Activated T-cell treated with anti-CD3 and anti-CD28 coated beads for 24 hours (primary cell): ENCODE results near the gene TIMP3.
A peak's percentile ranks its signal among the peaks of the same experiment; 100 is the strongest.

Experiments used
- DNase-seq: peaks from one replicate; pipeline ENCODE4 v3.0.0-alpha.2; 2020; ENCODE audit warnings: low read depth

Gene TIMP3

DNA sequence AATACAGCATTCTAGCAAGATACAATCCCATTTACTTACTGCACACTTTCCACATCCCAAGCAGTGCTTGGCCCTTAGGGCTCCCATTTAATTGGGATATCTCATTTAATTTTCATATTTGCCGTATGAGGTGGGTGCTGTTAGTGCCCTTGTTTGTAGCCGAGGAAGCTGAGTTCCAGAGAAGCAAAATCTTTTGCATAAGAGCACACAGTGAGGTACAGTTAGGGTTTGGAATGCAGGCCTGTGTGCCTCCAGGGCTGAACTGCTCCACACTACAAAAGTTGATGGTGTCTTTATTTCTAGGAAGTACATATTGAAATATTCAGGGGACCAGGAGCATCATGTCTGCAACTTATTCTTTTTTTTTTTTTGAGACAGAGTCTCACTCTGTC is 15.5 kb upstream of the TIMP3 start:
- DNase-seq: no peak

- DNase-seq: no peak
Measured at GRCh38 chr22:32788904-32789624, 12.4 kb upstream of the TIMP3 start.

GRCh38 chr22:32789797-32790620 is 11.5 kb upstream of the TIMP3 start:
- no peak for DNase-seq

- no peak for DNase-seq
Measured at GRCh38 chr22:32791056-32791455, 10.4 kb upstream of the TIMP3 start.

DNA sequence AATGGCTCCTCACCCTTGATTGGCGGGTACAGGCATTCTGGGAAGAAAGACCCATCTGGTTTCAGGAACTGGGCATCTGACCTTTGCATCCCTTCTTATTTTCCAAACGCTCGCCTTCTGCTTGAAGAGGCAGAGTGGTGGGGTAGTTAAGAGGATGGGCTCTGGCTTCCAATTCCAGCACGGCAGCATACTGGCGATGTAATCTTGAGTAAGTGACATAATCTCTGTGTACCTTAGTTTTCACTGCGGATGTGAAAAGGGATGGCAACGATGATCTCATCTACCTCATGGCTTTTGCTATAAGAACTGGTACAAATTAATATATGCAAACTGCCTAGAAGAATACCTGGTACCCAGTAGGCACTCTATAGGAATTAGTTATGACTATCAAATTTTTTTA is 10.0 kb upstream of the TIMP3 start:
- DNase-seq: no peak

- DNase-seq: no peak
Measured at GRCh38 chr22:32793589-32793988, 7.9 kb upstream of the TIMP3 start.

- no peak for DNase-seq
Measured at GRCh38 chr22:32794449-32795213, 6.9 kb upstream of the TIMP3 start.

- DNase-seq: no peak
Measured at GRCh38 chr22:32795214-32795596, 6.3 kb upstream of the TIMP3 start.

DNA sequence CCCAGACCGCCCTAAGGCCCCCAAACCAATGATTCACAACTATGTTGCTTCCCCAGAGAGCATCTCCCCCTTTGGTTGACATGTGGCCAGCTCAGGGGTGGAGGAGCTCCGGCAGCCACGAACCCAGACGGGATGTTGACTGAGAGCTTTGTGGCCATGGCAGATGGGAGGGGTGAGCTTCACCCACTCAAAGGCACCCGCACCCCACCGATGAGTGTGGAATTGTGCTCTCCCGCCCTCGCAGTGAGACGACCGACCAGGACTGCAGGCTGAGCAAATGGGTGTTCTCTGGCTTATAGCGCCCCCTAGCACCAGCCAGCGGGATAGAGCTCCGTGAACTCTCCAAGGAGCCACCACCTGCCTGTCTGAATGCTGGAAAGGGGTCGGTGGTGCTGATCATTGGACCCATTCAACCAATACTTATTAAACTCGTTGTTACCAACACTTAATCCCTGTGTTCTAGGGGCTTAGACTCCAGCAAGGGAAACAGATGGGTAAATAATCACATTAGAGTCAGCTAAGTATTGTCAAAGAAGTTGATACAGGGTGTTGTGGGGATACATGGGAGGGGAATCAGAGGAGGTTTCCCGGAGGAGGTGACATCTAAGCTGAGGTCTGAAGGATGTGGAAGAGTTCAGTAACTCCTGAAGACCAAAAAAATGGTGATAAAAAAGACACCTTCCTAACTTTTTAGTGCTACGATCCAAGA is 4.5 kb upstream of the TIMP3 start:
- DNase-seq: peak; percentile 32

DNA sequence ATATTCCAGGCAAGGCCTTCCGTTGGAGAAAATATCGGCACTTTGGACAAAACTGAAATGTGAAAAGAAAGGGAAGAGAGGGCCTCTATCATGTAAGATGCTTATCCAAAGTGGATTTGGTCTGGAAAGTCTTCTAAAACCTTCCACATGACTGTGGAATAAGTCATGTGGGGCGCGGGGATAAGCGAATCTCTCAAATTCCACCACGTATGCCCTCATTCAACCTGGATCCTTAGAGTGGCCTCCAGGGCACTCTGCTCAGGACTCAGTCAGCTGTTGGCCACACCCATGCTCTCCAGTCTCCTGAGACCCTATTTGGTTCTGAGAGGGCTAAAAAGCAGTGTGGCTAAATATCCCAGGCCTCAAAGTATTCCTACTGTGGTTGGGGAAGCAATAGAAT is 2.0 kb upstream of the TIMP3 start:
- DNase-seq: no peak

- no peak for DNase-seq
Measured at GRCh38 chr22:32800158-32800882, 1.2 kb upstream of the TIMP3 start.

DNA sequence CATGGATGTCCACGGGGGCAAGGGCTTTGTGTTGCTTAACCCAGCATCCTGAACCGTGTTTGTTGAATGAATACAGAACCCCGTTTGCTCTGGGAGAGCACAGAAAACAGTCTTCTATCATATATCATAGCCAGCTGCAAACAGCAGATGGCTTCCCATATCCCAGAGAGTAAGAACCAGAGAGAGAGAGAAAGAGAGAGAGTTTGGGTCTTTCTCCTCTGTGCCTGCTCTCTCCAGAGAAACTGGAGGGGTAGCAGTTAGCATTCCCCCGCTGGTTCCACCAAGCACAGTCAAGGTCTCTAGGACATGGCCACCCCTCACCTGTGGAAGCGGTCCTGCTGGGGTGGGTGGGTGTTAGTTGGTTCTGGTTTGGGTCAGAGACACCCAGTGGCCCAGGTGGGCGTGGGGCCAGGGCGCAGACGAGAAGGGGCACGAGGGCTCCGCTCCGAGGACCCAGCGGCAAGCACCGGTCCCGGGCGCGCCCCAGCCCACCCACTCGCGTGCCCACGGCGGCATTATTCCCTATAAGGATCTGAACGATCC is 440 bp upstream of the TIMP3 start:
- DNase-seq: no peak

GRCh38 chr22:32802237-32802765 is 796 bp downstream of the TIMP3 start:
- DNase-seq: no peak

GRCh38 chr22:32803020-32803737 is 1.7 kb downstream of the TIMP3 start:
- DNase-seq: no peak

DNA sequence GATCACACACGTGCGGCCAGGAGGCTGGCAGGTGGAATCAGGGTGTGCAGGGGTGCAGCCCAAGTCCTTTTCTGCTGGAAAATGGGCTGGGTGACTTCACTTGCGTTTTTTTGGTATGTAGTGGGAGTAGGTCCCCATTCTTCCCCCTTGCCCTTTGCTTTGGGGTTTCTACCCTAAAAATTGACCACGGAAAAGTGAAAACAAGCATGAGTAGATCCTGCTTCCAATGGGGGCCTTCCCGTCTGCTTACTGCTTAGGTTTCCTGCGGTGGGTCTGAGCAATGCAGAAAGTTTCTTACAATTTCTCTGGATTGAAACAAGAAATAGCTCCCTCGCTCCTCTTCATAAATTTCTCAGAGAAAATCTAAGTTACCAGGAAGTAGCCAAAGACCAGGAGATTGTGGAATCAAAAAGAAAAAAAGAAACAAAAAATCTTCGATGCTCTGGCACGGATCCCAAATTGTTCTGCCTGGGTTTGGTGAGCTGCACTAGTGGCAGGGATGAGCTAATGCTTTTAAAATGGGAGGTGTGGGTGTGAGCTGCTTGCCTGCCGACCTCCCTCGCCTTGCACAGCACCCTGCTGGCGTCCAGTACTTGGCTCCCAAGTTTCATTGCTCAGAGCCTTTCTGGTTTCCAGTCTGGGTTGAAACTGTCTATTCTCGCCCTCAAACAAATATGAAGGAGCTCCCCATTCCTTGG is 2.4 kb downstream of the TIMP3 start:
- DNase-seq: no peak

GRCh38 chr22:32804531-32805360 is 3.2 kb downstream of the TIMP3 start:
- no peak for DNase-seq

DNA sequence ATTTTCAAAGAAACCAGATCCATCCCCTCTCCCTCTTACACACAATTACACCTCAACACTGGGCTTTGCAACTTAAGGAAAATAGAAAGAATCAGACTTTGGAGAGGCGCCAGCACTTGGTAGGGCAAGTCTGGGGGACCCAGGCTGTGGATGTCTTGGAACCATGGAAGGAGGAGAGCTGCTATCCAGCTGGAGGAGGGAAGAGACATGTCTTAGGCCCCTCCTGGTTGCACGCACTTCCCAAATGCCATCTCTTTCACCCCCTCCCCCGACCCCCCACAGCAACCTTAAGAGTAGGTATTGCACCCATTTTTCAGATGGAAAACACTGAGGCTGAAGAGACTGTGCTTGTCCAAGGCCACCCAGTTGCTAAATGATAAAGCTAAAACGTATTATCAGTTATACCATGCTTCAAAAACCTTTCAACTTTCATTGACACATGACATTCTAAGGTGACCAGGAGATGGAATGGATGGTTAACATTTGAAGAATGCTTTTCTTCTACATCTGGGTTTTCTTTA is 3.9 kb downstream of the TIMP3 start:
- no peak for DNase-seq

DNA sequence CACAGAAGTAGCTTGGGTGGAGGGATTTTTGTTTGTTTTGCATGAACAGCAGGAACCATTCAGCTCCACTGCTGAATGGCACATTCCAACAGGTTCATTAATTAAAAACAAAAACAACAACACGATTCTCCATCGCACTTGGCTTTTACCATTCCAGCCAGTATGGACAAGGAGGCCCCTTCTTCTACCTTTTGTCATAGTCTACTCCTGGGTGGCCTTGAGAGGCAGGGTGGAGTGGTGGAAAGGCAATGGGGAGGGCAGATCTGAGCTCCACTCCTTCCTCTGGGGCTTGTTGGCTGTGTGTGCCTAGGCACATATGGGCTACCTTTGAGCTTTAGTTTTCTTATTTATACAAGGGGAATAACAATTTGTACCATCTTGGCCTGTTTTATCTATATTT is 4.8 kb downstream of the TIMP3 start:
- no peak for DNase-seq

GRCh38 chr22:32808038-32808445 is 6.5 kb downstream of the TIMP3 start:
- no peak for DNase-seq
